DOHH2 (cell line): Measurements from ENCODE around the gene PLEKHB2.
"Not testable (repeated sequence)": the region's sequence is repeated elsewhere in the genome, so short reads cannot be mapped to it uniquely, and the experiment has no call there.

Experiments used
- H3F3A ChIP-seq: fragments of 200-600 bp; sonication (generic), shearing (Covaris generic); 2 replicates; pipeline ENCODE4 v1.6.0; 2016; ENCODE audit warnings: antibody characterized with exemption, mild to moderate bottlenecking; ENCODE audit not compliant: control insufficient read depth, insufficient read depth
- H3K27ac ChIP-seq: fragments of 200-600 bp; sonication (generic); 2 replicates; pipeline ENCODE4 v1.5.1; 2014; ENCODE audit warnings: low read depth, mild to moderate bottlenecking, low read length, moderate library complexity
- H3K27me3 ChIP-seq: fragments of 200-600 bp; sonication (generic); 2 replicates; pipeline ENCODE4 v1.6.1; 2014; ENCODE audit warnings: mild to moderate bottlenecking, low read length, mixed read lengths; ENCODE audit not compliant: control insufficient read depth
- H3K36me3 ChIP-seq: fragments of 200-600 bp; sonication (generic); 2 replicates; pipeline ENCODE4 v1.6.1; 2014; ENCODE audit warnings: mild to moderate bottlenecking, low read length, moderate library complexity, mixed read lengths; ENCODE audit not compliant: control insufficient read depth
- H3K4me1 ChIP-seq: fragments of 200-600 bp; sonication (generic); 2 replicates; pipeline ENCODE4 v1.6.1; 2014; ENCODE audit warnings: mild to moderate bottlenecking, low read length, mixed read lengths; ENCODE audit not compliant: control insufficient read depth
- H3K4me2 ChIP-seq: fragments of 200-600 bp; sonication (generic); 2 replicates; pipeline ENCODE4 v1.6.0; 2014; ENCODE audit warnings: mild to moderate bottlenecking, low read length, moderate library complexity
- H3K4me3 ChIP-seq: fragments of 200-600 bp; sonication (generic); 2 replicates; pipeline ENCODE4 v1.5.1; 2014; ENCODE audit warnings: mild to moderate bottlenecking, low read length, mixed read lengths
- H3K79me2 ChIP-seq: fragments of 200-600 bp; sonication (generic); 2 replicates; pipeline ENCODE4 v1.6.1; 2014; ENCODE audit warnings: mild to moderate bottlenecking, low read length, mixed read lengths; ENCODE audit not compliant: control insufficient read depth
- H3K9me2 ChIP-seq: fragments of 200-600 bp; sonication (generic); replicated peaks from 2 replicates; pipeline ENCODE4 v1.6.1; 2014; ENCODE audit warnings: mild to moderate bottlenecking, low read length, mixed read lengths; ENCODE audit not compliant: control insufficient read depth
- H3K9me3 ChIP-seq: fragments of 200-600 bp; sonication (generic); 2 replicates; pipeline ENCODE4 v1.6.1; 2014; ENCODE audit warnings: antibody characterized with exemption, low read length, mixed read lengths; ENCODE audit not compliant: control insufficient read depth, insufficient read depth
- H4K20me1 ChIP-seq: fragments of 200-600 bp; sonication (generic); 2 replicates; pipeline ENCODE4 v1.6.0; 2014; ENCODE audit warnings: low read depth, mild to moderate bottlenecking, antibody characterized with exemption, low read length, moderate library complexity; ENCODE audit not compliant: control insufficient read depth, insufficient read depth
- CTCF ChIP-seq: fragments of 200-600 bp; sonication (generic); IDR thresholded peaks from one replicate; pipeline ENCODE4 v1.5.1; 2014; ENCODE audit warnings: antibody characterized with exemption, mild to moderate bottlenecking, low read depth, low read length; ENCODE audit not compliant: poor library complexity, severe bottlenecking
- EZH2phosphoT487 ChIP-seq: fragments of 200-600 bp; sonication (generic); IDR thresholded peaks from 2 replicates; pipeline ENCODE4 v1.6.1; 2017; ENCODE audit warnings: borderline replicate concordance, mild to moderate bottlenecking, antibody characterized with exemption, low read length, moderate library complexity, mixed read lengths

The PLEKHB2 gene

GRCh38 chr2:131156452-131157149, 51.5 kb downstream of the PLEKHB2 start:
- Histone ChIP-seq H3K79me2 (no peaks in the 10 kb centered on the region), H3K4me3 (no peak overlapping the region), H3K4me1 (peaks cover 4% of the 10 kb centered on the region), H3F3A (no peaks in the 10 kb centered on the region), H3K27ac (no peak overlapping the region), H3K9me2 (no peaks in the 10 kb centered on the region), H3K9me3 (no peaks in the 10 kb centered on the region), H3K27me3 (no peaks in the 10 kb centered on the region), H3K36me3 (no peaks in the 10 kb centered on the region), H4K20me1 (no peaks in the 10 kb centered on the region), H3K4me2 (no peak overlapping the region)
- TF ChIP-seq CTCF (no peak), EZH2phosphoT487 (no peak)

- H3K9me3 ChIP-seq, H3K4me2 ChIP-seq, H3K27ac ChIP-seq, H3F3A ChIP-seq, H3K9me2 ChIP-seq, H3K79me2 ChIP-seq, H3K27me3 ChIP-seq, H3K4me1 ChIP-seq, H3K36me3 ChIP-seq, H3K4me3 ChIP-seq, H4K20me1 ChIP-seq: not testable (repeated sequence)
Measured at GRCh38 chr2:131165562-131165961, 60.4 kb downstream of the PLEKHB2 start.

DNA sequence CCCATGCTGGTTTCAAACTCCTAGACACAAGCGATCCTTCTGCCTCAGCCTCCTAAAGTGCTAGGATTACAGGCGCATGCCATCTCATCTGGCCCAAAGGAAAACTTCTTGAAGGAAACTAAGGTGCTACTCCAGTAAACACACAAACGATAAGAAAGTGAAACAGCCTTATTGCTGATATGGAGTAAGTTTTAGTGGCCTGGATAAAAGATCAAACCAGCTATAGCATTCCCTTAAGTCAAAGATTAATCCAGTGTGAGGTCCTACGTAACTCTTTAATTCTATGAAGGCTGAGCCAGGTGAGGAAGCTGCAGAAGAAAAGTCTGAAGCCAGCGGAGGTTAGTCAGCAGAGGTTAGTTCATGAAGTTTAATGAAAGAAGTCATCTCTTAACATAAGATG, 63.4 kb downstream of the PLEKHB2 start:
- Histone ChIP-seq H3K27ac (no peak overlapping the region), H3K4me1 (peaks cover 7% of the 10 kb centered on the region; the same call in 1 of the 2 replicates), H3F3A (no peaks in the 10 kb centered on the region), H3K9me3 (no peaks in the 10 kb centered on the region), H3K9me2 (no peaks in the 10 kb centered on the region), H3K4me2 (no peak overlapping the region), H3K27me3 (0 out of 2 replicates have a peak, but pooled peaks cover 2% of the 10 kb centered on the region), H3K36me3 (no peaks in the 10 kb centered on the region), H3K4me3 (no peak overlapping the region), H3K79me2 (no peaks in the 10 kb centered on the region), H4K20me1 (no peaks in the 10 kb centered on the region)
- TF ChIP-seq CTCF (no peak), EZH2phosphoT487 (no peak)

- H3K27me3 ChIP-seq, H3K36me3 ChIP-seq, H3K4me1 ChIP-seq, H3F3A ChIP-seq, H3K79me2 ChIP-seq, H4K20me1 ChIP-seq, H3K4me3 ChIP-seq, H3K27ac ChIP-seq, H3K9me3 ChIP-seq, H3K9me2 ChIP-seq, H3K4me2 ChIP-seq: not testable (repeated sequence)
Measured at GRCh38 chr2:131178050-131178449, 72.9 kb downstream of the PLEKHB2 start.

DNA sequence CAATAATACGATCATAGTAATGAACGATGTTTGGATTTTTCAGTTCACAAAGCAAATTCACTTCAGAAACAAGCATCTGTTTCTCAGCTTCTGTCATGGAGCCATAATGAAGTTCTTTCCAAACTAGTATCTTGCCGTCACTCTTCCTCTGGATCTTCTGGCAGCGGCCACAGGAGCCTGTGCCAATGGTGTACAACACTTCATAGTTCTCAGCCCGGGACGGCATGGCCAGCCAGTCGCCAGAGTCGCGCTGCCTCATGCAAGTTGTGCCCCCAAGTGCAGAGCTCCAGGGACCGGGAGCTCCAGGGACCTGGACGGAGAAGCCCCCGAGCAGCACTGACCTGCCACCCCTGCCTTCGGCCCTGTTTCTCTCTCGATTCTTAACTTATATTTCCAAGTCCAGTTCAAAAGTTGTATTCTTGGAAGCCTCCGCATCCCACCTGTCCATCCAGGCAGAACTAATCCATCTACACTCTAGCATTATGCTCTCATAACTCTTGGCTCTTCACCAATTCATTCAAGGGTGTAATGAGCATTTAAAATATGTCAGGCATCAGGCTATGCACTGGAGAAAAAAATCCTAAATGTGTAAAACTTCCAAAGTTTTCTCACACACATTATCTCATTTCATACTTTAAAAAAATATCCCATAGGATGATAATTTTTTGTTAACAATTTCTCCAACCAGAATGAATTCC, 73.7 kb downstream of the PLEKHB2 start:
- not testable (repeated sequence) for H3F3A ChIP-seq, H3K4me3 ChIP-seq, H3K4me1 ChIP-seq, H4K20me1 ChIP-seq, H3K36me3 ChIP-seq, H3K27ac ChIP-seq, H3K27me3 ChIP-seq, H3K4me2 ChIP-seq, H3K9me3 ChIP-seq, H3K79me2 ChIP-seq, H3K9me2 ChIP-seq

DNA sequence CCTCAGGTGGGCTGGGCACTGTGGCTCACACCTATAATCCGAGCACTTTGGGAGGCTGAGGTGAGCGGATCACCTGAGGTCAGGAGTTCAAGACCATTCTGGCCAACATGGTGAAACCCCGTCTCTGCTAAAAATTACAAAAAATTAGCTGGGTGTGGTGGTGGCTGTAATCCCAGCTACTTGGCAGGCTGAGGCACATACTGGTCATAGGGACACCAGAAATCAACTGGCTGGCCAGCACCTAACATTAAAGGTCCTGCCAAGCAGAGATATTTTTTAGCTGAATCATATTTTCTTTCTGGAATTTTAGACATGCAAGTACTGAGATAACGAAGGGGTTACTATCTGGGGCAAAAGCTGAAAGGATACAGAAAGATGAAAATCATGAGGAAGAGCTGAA, 76.3 kb downstream of the PLEKHB2 start:
- H3K9me2 ChIP-seq, H3K9me3 ChIP-seq, H3K4me2 ChIP-seq, H3K79me2 ChIP-seq, H3K27ac ChIP-seq, H3K4me1 ChIP-seq, H3F3A ChIP-seq, H4K20me1 ChIP-seq, H3K36me3 ChIP-seq, H3K27me3 ChIP-seq, H3K4me3 ChIP-seq: not testable (repeated sequence)
